Natural killer cell (primary cell): ENCODE results near the gene PRAMEF20. TPM values are rescaled to one million over a fixed set of nuclear protein-coding genes. Genes with fewer than 3 reads are reported as not detected.
"Not testable (repeated sequence)": the region's sequence is repeated elsewhere in the genome, so short reads cannot be mapped to it uniquely, and the experiment has no call there.

Experiments
- ATAC-seq, 3 donors: fragments of 150-1000 bp in 2 of 3; fragments of 200-7000 bp in 1 of 3; cut with Tn5 transposase; 1 replicate in 1 of 3; 2 replicates in 2 of 3; pipeline ENCODE4 v1.10.0; 2021; ENCODE audit warnings: mild to moderate bottlenecking in 2 of 3, moderate library complexity in 2 of 3
- DNase-seq, 2 donors: peaks; one replicate each; pipeline versions ENCODE4 v3.0.0 to v3.0.0-alpha.2; 2013 to 2021; ENCODE audit warnings: mixed read lengths in 1 of 2
- H3K27ac ChIP-seq: one replicate; pipeline ENCODE4 v1.5.1; 2013; ENCODE audit warnings: mild to moderate bottlenecking, low read length
- H3K27me3 ChIP-seq: one replicate; pipeline ENCODE4 v1.6.1; 2013; ENCODE audit warnings: low read length; ENCODE audit not compliant: control insufficient read depth, insufficient read depth
- H3K36me3 ChIP-seq: one replicate; pipeline ENCODE4 v1.6.1; 2013; ENCODE audit warnings: low read length; ENCODE audit not compliant: control insufficient read depth, insufficient read depth
- H3K4me1 ChIP-seq: one replicate; pipeline ENCODE4 v1.6.1; 2013; ENCODE audit warnings: low read length; ENCODE audit not compliant: control insufficient read depth, insufficient read depth
- H3K4me3 ChIP-seq: one replicate; pipeline ENCODE4 v1.5.1; 2013; ENCODE audit warnings: low read length
- H3K9me3 ChIP-seq: one replicate; pipeline ENCODE4 v1.6.1; 2013; ENCODE audit warnings: low read length; ENCODE audit not compliant: control insufficient read depth, insufficient read depth
- H3K27ac Mint-ChIP-seq, 2 donors: one replicate each; pipeline ENCODE4 v1.8.0; 2022; ENCODE audit warnings: mild to moderate bottlenecking in 2 of 2, mixed read lengths in 2 of 2, moderate library complexity in 1 of 2
- H3K27me3 Mint-ChIP-seq, 2 donors: one replicate each; pipeline ENCODE4 v1.8.0; 2022; ENCODE audit warnings: low read depth in 2 of 2, mixed read lengths in 2 of 2
- H3K36me3 Mint-ChIP-seq: one replicate; pipeline ENCODE4 v1.8.0; 2022; ENCODE audit warnings: mixed read lengths
- H3K4me1 Mint-ChIP-seq, 2 donors: one replicate each; pipeline ENCODE4 v1.8.0; 2022; ENCODE audit warnings: mixed read lengths in 2 of 2
- H3K4me3 Mint-ChIP-seq: one replicate; pipeline ENCODE4 v1.8.0; 2022; ENCODE audit warnings: mild to moderate bottlenecking, moderate library complexity, mixed read lengths
- H3K9me3 Mint-ChIP-seq, 2 donors: one replicate each; pipeline ENCODE4 v1.8.0; 2022; ENCODE audit warnings: mixed read lengths in 2 of 2
- WGBS: methylation state at CpG from one replicate; pipeline ENCODE4 v1.1.7; 2013; ENCODE audit warnings: missing lambda C conversion rate; ENCODE audit not compliant: insufficient coverage; 5-methylcytosine and 5-hydroxymethylcytosine counted together
- intact Hi-C: fragments of 100-400 bp; cut with micrococcal nuclease; formaldehyde crosslinking; loops from one replicate; pipeline ENCODE4 v1.14.2; 2022
- total RNA-seq, 4 donors: library from RNA; stranded (reverse); fragments of 120-200 nt in 1 of 4; gene quantifications; one replicate each; pipeline versions ENCODE4 v1.2.3 to v1.2.4, GENCODE V29; 2013 to 2022
- TF ChIP-seq, protein P1 (sequence below): fragments of 200-600 bp; IDR thresholded peaks from one replicate; pipeline ENCODE4 v1.8.0; 2022; ENCODE audit warnings: antibody characterized with exemption

PRAMEF20 gene
- total RNA-seq, 3 donors from 2014 or later (not counting 1 experiment from before 2014, with no cell fraction given), result not detected

DNA sequence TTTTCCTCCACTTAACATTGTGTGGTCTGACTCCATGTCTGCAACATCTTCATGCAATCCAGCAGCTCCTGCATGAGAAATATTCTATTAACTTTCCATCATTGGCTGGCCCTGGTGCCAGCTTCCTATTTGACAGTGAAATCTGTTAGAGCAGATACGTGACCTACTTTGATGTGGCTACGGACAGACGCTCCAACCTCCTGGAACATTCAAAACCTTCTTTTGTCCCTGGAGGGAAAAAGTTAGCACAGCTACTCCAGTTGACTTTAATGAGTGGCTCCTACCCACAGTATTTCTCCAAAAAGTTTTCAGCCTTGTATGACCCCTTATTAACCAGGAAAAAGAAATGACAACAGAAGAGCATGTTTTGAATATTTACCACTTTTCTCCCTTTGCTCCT, 22.0 kb downstream of the PRAMEF20 start:
- no peak overlapping the region for H3K27ac Mint-ChIP-seq
- H3K36me3 ChIP-seq, result no peaks in the 10 kb centered on the region
- H3K4me3 ChIP-seq, result no peak overlapping the region
- H3K36me3 Mint-ChIP-seq, result no peaks in the 10 kb centered on the region
- no peak for ATAC-seq
- no peaks in the 10 kb centered on the region for H3K27me3 Mint-ChIP-seq
- intact Hi-C loops, result no loop called here
- no peaks in the 10 kb centered on the region for H3K9me3 Mint-ChIP-seq
- no peak overlapping the region for H3K4me3 Mint-ChIP-seq
- 69% methylated on average over 3 of the region's 3 CpGs for WGBS
- H3K4me1 ChIP-seq, result no peaks in the 10 kb centered on the region
- no peaks in the 10 kb centered on the region for H3K9me3 ChIP-seq
- H3K27ac ChIP-seq, result no peak overlapping the region
- TF ChIP-seq, protein P1, sequence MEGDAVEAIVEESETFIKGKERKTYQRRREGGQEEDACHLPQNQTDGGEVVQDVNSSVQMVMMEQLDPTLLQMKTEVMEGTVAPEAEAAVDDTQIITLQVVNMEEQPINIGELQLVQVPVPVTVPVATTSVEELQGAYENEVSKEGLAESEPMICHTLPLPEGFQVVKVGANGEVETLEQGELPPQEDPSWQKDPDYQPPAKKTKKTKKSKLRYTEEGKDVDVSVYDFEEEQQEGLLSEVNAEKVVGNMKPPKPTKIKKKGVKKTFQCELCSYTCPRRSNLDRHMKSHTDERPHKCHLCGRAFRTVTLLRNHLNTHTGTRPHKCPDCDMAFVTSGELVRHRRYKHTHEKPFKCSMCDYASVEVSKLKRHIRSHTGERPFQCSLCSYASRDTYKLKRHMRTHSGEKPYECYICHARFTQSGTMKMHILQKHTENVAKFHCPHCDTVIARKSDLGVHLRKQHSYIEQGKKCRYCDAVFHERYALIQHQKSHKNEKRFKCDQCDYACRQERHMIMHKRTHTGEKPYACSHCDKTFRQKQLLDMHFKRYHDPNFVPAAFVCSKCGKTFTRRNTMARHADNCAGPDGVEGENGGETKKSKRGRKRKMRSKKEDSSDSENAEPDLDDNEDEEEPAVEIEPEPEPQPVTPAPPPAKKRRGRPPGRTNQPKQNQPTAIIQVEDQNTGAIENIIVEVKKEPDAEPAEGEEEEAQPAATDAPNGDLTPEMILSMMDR, result no peak
- no peak for DNase-seq
- no peaks in the 10 kb centered on the region for H3K27me3 ChIP-seq
- H3K4me1 Mint-ChIP-seq, result no peaks in the 10 kb centered on the region

DNA sequence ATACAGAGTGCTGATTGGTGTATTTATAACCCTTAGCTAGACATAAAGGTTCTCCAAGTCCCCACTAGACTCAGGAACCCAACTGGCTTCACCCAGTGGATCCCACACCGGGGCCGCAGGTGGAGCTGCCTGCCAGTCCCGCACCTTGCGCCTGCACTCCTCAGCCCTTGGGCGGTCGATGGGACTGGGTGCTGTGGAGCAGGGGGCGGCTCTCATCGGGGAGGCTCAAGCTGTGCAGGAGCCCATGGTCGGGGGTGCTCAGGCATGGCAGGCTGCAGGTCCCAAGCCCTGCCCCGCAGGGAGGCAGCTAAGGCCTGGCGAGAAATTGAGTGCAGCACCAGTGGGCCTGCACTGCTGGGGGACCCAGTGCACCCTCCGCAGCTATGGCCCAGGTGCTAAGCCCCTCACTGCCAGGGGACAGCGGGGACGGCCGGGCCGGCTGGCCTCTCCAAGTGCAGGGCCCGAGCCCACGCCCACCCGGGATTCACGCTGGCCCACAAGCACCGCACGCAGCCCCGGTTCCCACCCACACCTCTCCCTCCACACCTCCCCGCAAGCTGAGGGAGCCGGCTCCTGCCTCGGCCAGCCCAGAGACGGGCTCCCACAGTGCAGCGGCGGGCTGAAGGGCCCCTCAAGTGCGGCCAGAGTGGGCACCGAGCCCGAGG, 23.6 kb downstream of the PRAMEF20 start:
- 92% methylated on average over 32 of the region's 32 CpGs for WGBS
- H3K27ac Mint-ChIP-seq, H3K27ac ChIP-seq, H3K36me3 ChIP-seq, H3K4me1 Mint-ChIP-seq, ATAC-seq, H3K27me3 Mint-ChIP-seq, H3K9me3 Mint-ChIP-seq, H3K9me3 ChIP-seq, H3K36me3 Mint-ChIP-seq, intact Hi-C loops, H3K27me3 ChIP-seq, DNase-seq, H3K4me3 Mint-ChIP-seq, H3K4me1 ChIP-seq, H3K4me3 ChIP-seq: not testable (repeated sequence)

DNA sequence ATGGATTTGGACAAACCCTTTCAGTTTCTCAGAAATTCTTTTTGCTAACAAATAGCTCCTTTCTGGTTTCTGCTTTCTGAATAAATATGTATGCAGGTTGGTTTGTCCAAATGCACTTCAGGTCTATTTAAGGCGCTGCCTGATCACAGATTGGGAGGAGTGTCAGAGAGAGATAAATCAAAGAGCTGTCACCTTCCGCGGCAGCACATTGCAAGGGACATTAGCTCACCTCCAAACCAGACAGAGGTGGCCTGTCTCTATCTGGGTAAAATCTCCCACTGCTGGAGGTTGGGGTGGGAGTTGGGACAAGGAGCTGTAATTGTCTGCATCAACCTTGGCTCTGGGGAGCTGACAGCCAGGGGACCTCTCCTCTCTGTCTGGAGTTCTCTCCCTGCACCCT, 25.2 kb downstream of the PRAMEF20 start:
- Histone ChIP-seq H3K27ac (no peak overlapping the region), H3K4me1 (no peaks in the 10 kb centered on the region), H3K9me3 (no peaks in the 10 kb centered on the region), H3K36me3 (no peaks in the 10 kb centered on the region), H3K27me3 (no peaks in the 10 kb centered on the region), H3K4me3 (no peak overlapping the region)
- H3K4me1 Mint-ChIP-seq, result no peaks in the 10 kb centered on the region
- H3K36me3 Mint-ChIP-seq, result no peaks in the 10 kb centered on the region
- intact Hi-C loops, result no loop called here
- no peak overlapping the region for H3K27ac Mint-ChIP-seq
- DNase-seq, result no peak
- no peaks in the 10 kb centered on the region for H3K27me3 Mint-ChIP-seq
- no peak overlapping the region for H3K4me3 Mint-ChIP-seq
- ATAC-seq, result no peak
- 52% methylated on average over 3 of the region's 3 CpGs for WGBS
- TF ChIP-seq, protein P1, result no peak
- no peaks in the 10 kb centered on the region for H3K9me3 Mint-ChIP-seq

DNA sequence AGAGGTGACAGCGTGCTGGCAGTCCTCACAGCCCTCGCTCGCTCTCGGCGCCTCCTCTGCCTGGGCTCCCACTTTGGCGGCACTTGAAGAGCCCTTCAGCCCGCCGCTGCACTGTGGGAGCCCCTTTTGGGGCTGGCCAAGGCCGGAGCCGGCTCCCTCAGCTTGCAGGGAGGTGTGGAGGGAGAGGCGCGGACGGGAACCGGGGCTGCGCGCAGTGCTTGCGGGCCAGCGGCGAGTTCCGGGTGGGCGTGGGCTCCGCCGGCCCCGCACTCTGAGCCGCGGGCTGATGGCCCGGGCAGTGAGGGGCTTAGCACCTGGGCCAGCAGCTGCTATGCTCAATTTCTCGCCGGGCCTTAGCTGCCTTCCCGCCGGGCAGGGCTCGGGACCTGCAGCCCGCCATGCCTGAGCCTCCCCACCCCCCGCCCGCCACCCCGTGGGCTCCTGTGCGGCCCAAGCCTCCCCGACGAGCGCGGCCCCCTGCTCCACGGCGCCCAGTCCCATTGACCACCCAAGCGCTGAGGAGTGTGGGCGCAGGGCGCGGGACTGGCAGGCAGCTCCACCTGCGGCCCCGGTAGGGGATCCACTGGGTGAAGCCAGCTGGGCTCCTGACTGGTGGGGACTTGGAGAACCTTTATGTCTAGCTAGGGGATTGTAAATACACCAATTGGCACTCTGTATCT, 29.0 kb downstream of the PRAMEF20 start:
- H3K9me3 Mint-ChIP-seq, H3K27ac Mint-ChIP-seq, H3K9me3 ChIP-seq, H3K36me3 ChIP-seq, H3K4me3 ChIP-seq, H3K4me1 Mint-ChIP-seq, DNase-seq, H3K27ac ChIP-seq, H3K36me3 Mint-ChIP-seq, H3K27me3 ChIP-seq, H3K4me1 ChIP-seq, H3K27me3 Mint-ChIP-seq, ATAC-seq, intact Hi-C loops, H3K4me3 Mint-ChIP-seq: not testable (repeated sequence)
- WGBS, result 97% methylated on average over 49 of the region's 49 CpGs
